Stimulated activated CD8-positive, alpha-beta memory T cell treated with anti-CD3 and anti-CD28 coated beads, Interleukin-2, amount 100 ng/mL, for 48 hours (primary cell): ENCODE results near the gene SLC30A5.

Experiments
- DNase-seq, 2 donors: peaks; one replicate each; pipeline ENCODE4 v3.0.0-alpha.2; 2020; ENCODE audit warnings: low read depth in 2 of 2

SLC30A5 gene

DNA sequence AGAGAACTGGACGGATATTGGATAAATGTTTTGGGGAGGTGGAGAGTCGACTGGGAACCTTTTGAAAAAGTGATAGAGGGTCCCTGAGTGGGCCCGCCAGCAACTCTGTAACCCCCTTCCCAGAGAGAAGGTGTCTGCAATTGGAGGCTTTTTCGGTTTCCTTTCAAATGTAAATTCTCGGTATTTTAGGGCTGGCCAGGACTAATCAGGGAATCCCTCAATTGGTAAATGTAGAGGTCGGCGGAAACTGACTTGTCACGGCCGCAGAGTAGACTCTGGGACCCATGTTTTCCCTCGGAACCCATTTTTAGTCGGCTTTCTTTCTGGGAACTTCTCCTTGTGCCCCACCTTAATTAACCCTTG lies 73.7 kb downstream of the SLC30A5 start:
- DNase-seq = no peak

DNA sequence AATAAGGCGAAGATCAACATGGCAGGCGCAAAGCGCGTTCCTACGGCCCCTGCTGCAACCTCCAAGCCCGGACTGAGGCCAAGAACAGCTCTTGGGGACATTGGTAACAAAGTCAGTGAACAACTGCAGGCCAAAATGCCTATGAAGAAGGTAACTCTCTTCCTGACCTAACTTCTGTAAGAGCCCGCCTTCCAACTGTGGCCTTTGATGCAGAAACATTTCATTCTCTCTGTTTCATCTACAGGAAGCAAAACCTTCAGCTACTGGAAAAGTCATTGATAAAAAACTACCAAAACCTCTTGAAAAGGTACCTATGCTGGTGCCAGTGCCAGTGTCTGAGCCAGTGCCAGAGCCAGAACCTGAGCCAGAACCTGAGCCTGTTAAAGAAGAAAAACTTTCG lies 74.1 kb downstream of the SLC30A5 start:
- no peak for DNase-seq

DNA sequence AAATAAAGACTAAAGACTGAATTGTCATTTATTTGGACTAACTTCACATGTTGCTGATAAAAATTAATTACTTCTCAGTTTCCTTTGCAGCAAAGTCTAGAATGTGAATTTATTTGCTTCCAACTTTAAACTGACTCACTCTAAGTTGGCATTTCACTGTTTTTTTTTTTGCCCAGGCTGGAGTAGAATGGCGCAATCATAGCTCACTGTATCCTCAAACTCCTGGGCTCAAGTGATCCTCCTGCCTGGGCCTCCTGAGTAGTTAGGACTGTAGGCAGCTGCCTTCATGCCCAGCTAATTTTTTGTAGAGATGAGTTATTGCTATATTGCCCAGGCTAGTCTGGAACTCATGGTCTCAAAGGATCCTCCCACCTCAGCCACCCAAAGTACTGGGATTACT lies 76.7 kb downstream of the SLC30A5 start:
- no peak for DNase-seq

DNA sequence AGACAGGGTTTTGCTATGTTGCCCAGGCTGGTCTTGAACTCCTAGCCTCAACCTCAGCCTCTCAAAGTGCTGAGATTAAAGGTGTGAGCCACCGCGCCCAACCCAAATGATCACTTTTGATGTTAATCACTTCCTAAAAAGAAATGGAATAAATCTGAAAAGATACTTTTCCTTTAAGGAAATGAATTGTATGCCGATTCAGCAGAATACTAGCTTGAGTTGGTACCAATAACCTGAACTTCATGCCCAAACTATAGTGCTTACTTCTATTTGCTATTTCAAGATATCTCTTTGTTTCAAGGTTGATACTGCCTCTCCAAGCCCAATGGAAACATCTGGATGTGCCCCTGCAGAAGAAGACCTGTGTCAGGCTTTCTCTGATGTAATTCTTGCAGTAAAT lies 77.2 kb downstream of the SLC30A5 start:
- DNase-seq = no peak
